HG03159 (cell line): ENCODE results near the gene PCSK6.
"Not testable (repeated sequence)": the region's sequence is repeated elsewhere in the genome, so short reads cannot be mapped to it uniquely, and the experiment has no call there.

Source experiments
- ATAC-seq: cut with Tn5 transposase; IDR thresholded peaks from one replicate; pipeline ENCODE4 v1.9.1; 2021; ENCODE audit warnings: mild to moderate bottlenecking, moderate library complexity; ENCODE audit not compliant: unreplicated experiment

Gene PCSK6

GRCh38 chr15:101386006-101386405, 103.5 kb downstream of the PCSK6 start:
- no peak for ATAC-seq

GRCh38 chr15:101384276-101384675, 105.2 kb downstream of the PCSK6 start:
- no peak for ATAC-seq

- ATAC-seq, result no peak
Observed at GRCh38 chr15:101382544-101382943, 107.0 kb downstream of the PCSK6 start.

GRCh38 chr15:101381671-101382212, 107.8 kb downstream of the PCSK6 start:
- ATAC-seq, result no peak

GRCh38 chr15:101380146-101380545, 109.4 kb downstream of the PCSK6 start:
- ATAC-seq, result no peak

- ATAC-seq, result no peak
Observed at GRCh38 chr15:101379647-101380046, 109.9 kb downstream of the PCSK6 start.

- ATAC-seq, result no peak
Observed at GRCh38 chr15:101378879-101379278, 110.6 kb downstream of the PCSK6 start.

- ATAC-seq, result no peak
Observed at GRCh38 chr15:101378171-101378755, 111.2 kb downstream of the PCSK6 start.

- no peak for ATAC-seq
Observed at GRCh38 chr15:101376615-101377395, 112.7 kb downstream of the PCSK6 start.

- not testable (repeated sequence) for ATAC-seq
Observed at GRCh38 chr15:101375006-101375405, 114.5 kb downstream of the PCSK6 start.

GRCh38 chr15:101374326-101374725, 115.2 kb downstream of the PCSK6 start:
- ATAC-seq, result no peak

GRCh38 chr15:101373577-101373976, 115.9 kb downstream of the PCSK6 start:
- no peak for ATAC-seq

- ATAC-seq, result no peak
Observed at GRCh38 chr15:101372960-101373525, 116.5 kb downstream of the PCSK6 start.

GRCh38 chr15:101372149-101372577, 117.3 kb downstream of the PCSK6 start:
- no peak for ATAC-seq

GRCh38 chr15:101371519-101371918, 118.0 kb downstream of the PCSK6 start:
- ATAC-seq, result no peak

- ATAC-seq, result no peak
Observed at GRCh38 chr15:101371081-101371480, 118.4 kb downstream of the PCSK6 start.

GRCh38 chr15:101370330-101371024, 119.0 kb downstream of the PCSK6 start:
- ATAC-seq, result no peak

- ATAC-seq, result no peak
Observed at GRCh38 chr15:101369676-101370075, 119.8 kb downstream of the PCSK6 start.

GRCh38 chr15:101368861-101369642, 120.5 kb downstream of the PCSK6 start:
- ATAC-seq, result no peak

- no peak for ATAC-seq
Observed at GRCh38 chr15:101368086-101368780, 121.3 kb downstream of the PCSK6 start.
